Small intestine (tissue), 7 donors: ENCODE data around the gene ZNF474. TPM values are rescaled to one million over a fixed set of nuclear protein-coding genes. Genes with fewer than 3 reads are reported as not detected.

Source experiments
- DNase-seq, 2 donors: peaks; one replicate each; pipeline versions ENCODE4 v3.0.0 to v3.0.0-alpha.2; 2013
- FAIRE-seq: peaks from 2 replicates; lab custom pipeline; 2012; peaks lifted over from hg19 to GRCh38; lab: Jason Lieb, UNC
- H3K27ac ChIP-seq, 3 donors: one replicate each; pipeline ENCODE4 v1.5.1; 2013; ENCODE audit warnings: low read length in 2 of 3, mild to moderate bottlenecking in 2 of 3, control low read depth in 1 of 3, inconsistent platforms in 1 of 3, low read depth in 1 of 3, moderate library complexity in 1 of 3
- H3K27me3 ChIP-seq, 3 donors: one replicate each; pipeline ENCODE4 v1.6.1; 2013; ENCODE audit warnings: low read length in 3 of 3, inconsistent platforms in 1 of 3; ENCODE audit not compliant: control insufficient read depth in 3 of 3, insufficient read depth in 3 of 3
- H3K36me3 ChIP-seq, 3 donors: one replicate each; pipeline ENCODE4 v1.6.1; 2013; ENCODE audit warnings: low read length in 3 of 3, inconsistent platforms in 1 of 3, low read depth in 1 of 3, mild to moderate bottlenecking in 1 of 3, moderate library complexity in 1 of 3; ENCODE audit not compliant: control insufficient read depth in 3 of 3, insufficient read depth in 2 of 3
- H3K4me1 ChIP-seq, 3 donors: one replicate each; pipeline ENCODE4 v1.6.1; 2013; ENCODE audit warnings: low read length in 2 of 3, inconsistent platforms in 1 of 3, low read depth in 1 of 3, mild to moderate bottlenecking in 1 of 3, moderate library complexity in 1 of 3; ENCODE audit not compliant: control insufficient read depth in 3 of 3, insufficient read depth in 2 of 3
- H3K4me3 ChIP-seq, 3 donors: one replicate each; pipeline ENCODE4 v1.5.1; 2013; ENCODE audit warnings: low read length in 3 of 3, control low read depth in 1 of 3, inconsistent platforms in 1 of 3, low read depth in 1 of 3, mild to moderate bottlenecking in 1 of 3, moderate library complexity in 1 of 3
- H3K9me3 ChIP-seq, 2 donors: one replicate each; pipeline ENCODE4 v1.6.1; 2013; ENCODE audit warnings: low read depth in 1 of 2, low read length in 1 of 2; ENCODE audit not compliant: control insufficient read depth in 2 of 2, insufficient read depth in 1 of 2
- WGBS, 3 donors: extraction: QIAGEN DNeasy Blood & Tissue Kit; methylation state at CpG; one replicate each; pipeline ENCODE4 v1.1.7; 2013; 5-methylcytosine and 5-hydroxymethylcytosine counted together
- polyA plus RNA-seq, 4 donors: library from polyadenylated mRNA; stranded (reverse) in 3 of 4; unstranded in 1 of 4; fragments of 200-250 nt in 3 of 4; fragments of 120-200 nt in 1 of 4; gene quantifications; one replicate each; pipeline versions ENCODE4 v1.2.1 to v1.2.3, GENCODE V29; 2013
- donor health status: healthy with polysubstance abuse.
- donor health status: control.
- donor health status: control.
- donor health status: Bipolar disorder and iron deficiency.
- donor health status: healthy.

ZNF474 gene
- polyA plus RNA-seq, 4 donors, result 0.04 to 0.07 TPM; not detected in 2

DNA sequence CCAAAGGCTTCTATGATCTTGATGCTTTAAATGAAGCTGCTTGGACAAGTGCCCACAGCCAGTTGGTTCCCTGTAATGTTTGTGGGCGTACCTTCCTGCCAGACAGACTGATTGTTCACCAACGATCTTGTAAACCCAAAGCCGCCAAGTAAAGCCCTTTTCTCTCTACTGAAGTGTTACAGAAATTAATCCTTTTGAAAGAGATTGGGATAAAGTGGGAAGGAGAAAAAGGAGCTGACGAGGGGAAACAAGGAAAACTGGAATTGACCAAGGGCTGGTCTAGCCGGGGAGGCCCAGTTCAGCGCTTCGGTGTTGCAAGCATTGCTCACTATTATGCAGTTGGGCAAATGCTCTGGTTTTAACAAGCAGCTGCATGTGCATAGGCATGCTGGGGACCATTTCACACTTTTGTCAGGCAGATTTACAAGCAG lies 53.2 kb downstream of the ZNF474 start:
- Histone ChIP-seq H3K27ac (no peak overlapping the region), H3K4me1 (no peaks in the 10 kb centered on the region), H3K4me3 (no peak overlapping the region), H3K27me3 (no peaks in the 10 kb centered on the region), H3K36me3 (no peaks in the 10 kb centered on the region), H3K9me3 (no peaks in the 10 kb centered on the region)
- peak in 1 of 2 donors; percentile 5 for DNase-seq
- WGBS, 3 donors, result 59 to 76% (median 75%) methylated on average over 7 of the region's 7 CpGs
- FAIRE-seq, result no peak

DNA sequence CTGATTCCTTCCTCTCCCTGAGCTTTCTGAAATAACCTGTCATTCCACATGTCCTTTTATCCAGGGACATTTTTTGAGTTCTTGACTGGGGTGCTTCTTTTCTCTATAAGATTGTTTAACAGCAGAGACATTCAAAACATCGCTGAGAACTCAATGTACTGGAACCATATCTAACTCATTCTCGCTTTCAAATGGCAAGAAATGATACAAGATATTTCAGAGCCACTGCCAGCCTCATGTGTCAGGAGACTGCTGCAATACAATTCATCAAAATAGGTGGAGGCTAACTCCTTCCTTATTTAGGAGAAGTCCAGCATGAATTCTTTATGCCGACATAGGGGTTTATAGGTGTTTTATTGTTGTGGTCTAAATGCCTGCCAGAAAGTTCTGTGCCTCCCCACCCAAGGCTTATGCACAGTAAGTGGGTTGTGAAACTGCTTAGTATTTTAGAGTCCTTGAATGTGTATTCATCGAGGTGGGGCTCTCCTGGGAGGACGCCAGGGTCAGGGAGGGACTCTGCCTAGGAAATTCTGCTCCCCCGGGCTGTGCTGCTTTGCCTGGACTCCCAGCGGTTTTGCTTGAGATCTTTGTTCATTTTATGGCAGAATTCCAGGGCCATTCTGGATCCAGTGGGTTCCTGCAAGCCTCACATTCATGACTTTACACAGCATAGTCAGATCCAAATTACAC lies 53.9 kb downstream of the ZNF474 start:
- Histone ChIP-seq H3K27ac (no peak overlapping the region), H3K9me3 (no peaks in the 10 kb centered on the region), H3K4me1 (no peaks in the 10 kb centered on the region), H3K36me3 (no peaks in the 10 kb centered on the region), H3K27me3 (no peaks in the 10 kb centered on the region), H3K4me3 (no peak overlapping the region)
- FAIRE-seq (no peak), DNase-seq (peak in 1 of 2 donors; percentile 16)
- 27 to 44% (median 40%) methylated on average over 7 of the region's 7 CpGs for WGBS, 3 donors

- Histone ChIP-seq H3K27me3 (no peaks in the 10 kb centered on the region), H3K9me3 (no peaks in the 10 kb centered on the region), H3K4me1 (no peaks in the 10 kb centered on the region), H3K27ac (no peak overlapping the region), H3K4me3 (no peak overlapping the region), H3K36me3 (no peaks in the 10 kb centered on the region)
- no peak for DNase-seq
- FAIRE-seq, result no peak
Measured at GRCh38 chr5:122183788-122184170, 54.4 kb downstream of the ZNF474 start.

DNA sequence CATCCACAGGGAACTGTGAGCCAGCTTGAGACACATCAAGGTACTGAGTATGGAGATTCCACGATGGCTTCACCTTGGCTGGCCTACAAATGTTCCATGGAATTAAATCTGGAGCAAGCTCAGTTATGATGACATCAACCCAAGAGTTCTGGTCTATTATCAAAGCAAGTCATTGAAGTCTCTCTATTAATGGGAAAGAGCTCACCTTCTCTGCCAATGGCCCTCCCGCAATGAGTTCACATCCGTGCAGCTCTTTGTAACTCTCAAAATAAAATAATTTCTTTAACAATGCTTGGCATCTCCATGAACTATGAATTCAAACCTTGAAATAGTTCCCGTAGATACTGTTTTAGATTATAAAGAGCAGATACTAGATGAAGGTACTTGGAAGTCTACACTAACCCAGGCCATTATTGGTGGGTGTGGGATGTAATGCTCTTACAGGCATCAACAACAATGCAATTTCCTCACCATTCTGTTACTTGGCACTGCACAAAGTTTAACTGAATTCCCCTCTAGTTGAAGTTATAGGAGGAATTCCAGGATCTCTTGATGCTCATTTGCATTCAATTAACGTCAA lies 55.4 kb downstream of the ZNF474 start:
- no peaks in the 10 kb centered on the region for H3K4me1 ChIP-seq
- DNase-seq (no peak), FAIRE-seq (no peak)
- H3K9me3 ChIP-seq, result no peaks in the 10 kb centered on the region
- WGBS, 3 donors, result 85 to 87% (median 86%) methylated on average over 5 of the region's 5 CpGs
- H3K4me3 ChIP-seq, result no peak overlapping the region
- H3K27ac ChIP-seq, result no peak overlapping the region
- H3K36me3 ChIP-seq, result no peaks in the 10 kb centered on the region
- no peaks in the 10 kb centered on the region for H3K27me3 ChIP-seq

- Histone ChIP-seq H3K27ac (no peak overlapping the region), H3K4me3 (no peak overlapping the region), H3K36me3 (no peaks in the 10 kb centered on the region), H3K27me3 (no peaks in the 10 kb centered on the region), H3K4me1 (no peaks in the 10 kb centered on the region), H3K9me3 (no peaks in the 10 kb centered on the region)
- 12 to 40% (median 19%) methylated on average over 3 of the region's 3 CpGs for WGBS, 3 donors
- no peak for FAIRE-seq
- DNase-seq, result peak in 1 of 2 donors; percentile 44
Measured at GRCh38 chr5:122187426-122187825, 58.1 kb downstream of the ZNF474 start.

GRCh38 chr5:122190156-122190555 lies 60.8 kb downstream of the ZNF474 start:
- H3K4me3 ChIP-seq, result no peak overlapping the region
- 78 to 85% (median 81%) methylated on average over 3 of the region's 3 CpGs for WGBS, 3 donors
- no peaks in the 10 kb centered on the region for H3K36me3 ChIP-seq
- H3K9me3 ChIP-seq, result no peaks in the 10 kb centered on the region
- DNase-seq, result no peak
- no peaks in the 10 kb centered on the region for H3K27me3 ChIP-seq
- FAIRE-seq, result no peak
- H3K4me1 ChIP-seq, result no peaks in the 10 kb centered on the region
- H3K27ac ChIP-seq, result no peak overlapping the region

DNA sequence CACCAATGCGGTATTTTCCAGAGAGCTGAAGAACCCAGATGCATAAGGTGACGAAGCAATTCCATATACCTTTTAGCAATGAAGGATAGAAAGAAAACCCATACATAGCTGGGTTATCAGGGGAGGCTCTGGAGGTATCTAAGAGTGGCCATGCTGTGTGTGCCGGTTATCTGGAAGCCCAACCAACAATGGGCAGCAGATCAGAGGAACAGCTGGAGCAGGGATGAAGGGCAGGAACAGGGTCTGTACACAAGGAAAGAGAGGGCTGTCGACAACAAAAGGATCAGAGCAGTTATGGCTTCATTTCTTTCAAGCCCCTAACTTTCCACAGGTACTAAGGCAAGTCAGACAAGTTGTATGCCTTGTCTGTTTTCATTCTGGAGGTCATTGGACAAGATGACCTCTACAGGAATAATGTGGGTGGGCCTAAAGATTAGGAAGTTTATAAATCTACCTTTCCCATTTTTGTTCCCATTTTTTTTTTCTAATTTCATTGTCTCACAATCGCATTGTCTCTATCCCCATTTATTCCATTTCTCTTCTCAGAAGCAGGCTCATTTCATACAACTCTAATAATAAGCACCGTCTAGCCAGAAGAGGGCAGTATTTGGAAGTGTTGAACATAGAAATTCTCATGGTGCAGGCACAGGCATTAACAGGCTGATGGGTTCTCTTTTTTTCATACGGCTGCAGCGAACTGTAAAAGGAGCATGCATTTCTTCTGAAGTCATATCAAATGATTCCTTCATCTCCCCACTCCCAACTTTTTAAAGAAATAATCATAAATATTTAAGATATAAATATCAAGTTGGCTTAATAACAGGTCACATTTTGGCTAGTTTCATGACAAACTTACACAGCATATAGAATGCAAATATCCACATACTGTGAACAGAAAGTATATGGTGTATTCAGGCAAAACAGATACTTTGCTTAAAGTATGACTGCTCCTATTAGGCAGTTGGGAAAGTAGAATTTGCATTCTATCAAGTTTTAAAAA lies 63.5 kb downstream of the ZNF474 start:
- Histone ChIP-seq H3K27ac (no peak overlapping the region), H3K4me3 (no peak overlapping the region), H3K36me3 (no peaks in the 10 kb centered on the region), H3K4me1 (no peaks in the 10 kb centered on the region), H3K27me3 (no peaks in the 10 kb centered on the region), H3K9me3 (no peaks in the 10 kb centered on the region)
- DNase-seq (peak; percentile 54 to 76), FAIRE-seq (no peak)
- WGBS, 3 donors, result 31 to 43% (median 34%) methylated on average over 8 of the region's 8 CpGs

GRCh38 chr5:122195802-122196394 lies 66.6 kb downstream of the ZNF474 start:
- H3K36me3 ChIP-seq, result no peaks in the 10 kb centered on the region
- H3K9me3 ChIP-seq, result no peaks in the 10 kb centered on the region
- WGBS, 3 donors, result 26 to 32% (median 29%) methylated on average over 3 of the region's 3 CpGs
- H3K27me3 ChIP-seq, result no peaks in the 10 kb centered on the region
- DNase-seq (peak; percentile 24 to 59), FAIRE-seq (no peak)
- H3K4me1 ChIP-seq, result no peaks in the 10 kb centered on the region
- H3K4me3 ChIP-seq, result no peak overlapping the region
- no peak overlapping the region for H3K27ac ChIP-seq
